HG02763 (cell line): Measurements from ENCODE around the gene PRKCE.

Source experiments
- ATAC-seq: cut with Tn5 transposase; IDR thresholded peaks from one replicate; pipeline ENCODE4 v1.9.1; 2021; ENCODE audit warnings: mild to moderate bottlenecking, moderate library complexity; ENCODE audit not compliant: unreplicated experiment

PRKCE gene

GRCh38 chr2:45946023-45946422, 294.5 kb downstream of the PRKCE start:
- no peak for ATAC-seq

GRCh38 chr2:45950606-45951005, 299.1 kb downstream of the PRKCE start:
- no peak for ATAC-seq

GRCh38 chr2:45951025-45951727, 299.7 kb downstream of the PRKCE start:
- ATAC-seq = no peak

GRCh38 chr2:45952591-45952990, 301.1 kb downstream of the PRKCE start:
- ATAC-seq = no peak

- no peak for ATAC-seq
Observed at GRCh38 chr2:45953376-45954027, 302.0 kb downstream of the PRKCE start.

GRCh38 chr2:45954233-45954850, 302.9 kb downstream of the PRKCE start:
- ATAC-seq = no peak

- no peak for ATAC-seq
Observed at GRCh38 chr2:45957533-45958227, 306.2 kb downstream of the PRKCE start.

GRCh38 chr2:45960057-45960863, 308.8 kb downstream of the PRKCE start:
- ATAC-seq = no peak

GRCh38 chr2:45962177-45962921, 310.9 kb downstream of the PRKCE start:
- ATAC-seq = no peak

- no peak for ATAC-seq
Observed at GRCh38 chr2:45963816-45964215, 312.3 kb downstream of the PRKCE start.

GRCh38 chr2:45964223-45964841, 312.9 kb downstream of the PRKCE start:
- ATAC-seq = no peak

- ATAC-seq = no peak
Observed at GRCh38 chr2:45964906-45965305, 313.4 kb downstream of the PRKCE start.

- ATAC-seq = no peak
Observed at GRCh38 chr2:45965871-45966498, 314.5 kb downstream of the PRKCE start.

GRCh38 chr2:45968946-45969584, 317.6 kb downstream of the PRKCE start:
- ATAC-seq = no peak

- no peak for ATAC-seq
Observed at GRCh38 chr2:45973426-45973825, 322.0 kb downstream of the PRKCE start.

- ATAC-seq = peak; percentile 86
Observed at GRCh38 chr2:45974056-45974455, 322.6 kb downstream of the PRKCE start.

GRCh38 chr2:45974762-45975408, 323.4 kb downstream of the PRKCE start:
- ATAC-seq = peak; percentile 53
